Activated CD4-positive, CD25-positive, alpha-beta regulatory T cell treated with anti-CD3 and anti-CD28 coated beads, Interleukin-2, amount 50 U/mL, for 16 hours (primary cell): ENCODE results near the gene ING5.
"Not testable (repeated sequence)": the region's sequence is repeated elsewhere in the genome, so short reads cannot be mapped to it uniquely, and the experiment has no call there.

Source experiments
- DNase-seq: peaks from one replicate; pipeline ENCODE4 v3.0.0-alpha.2; 2020; ENCODE audit warnings: low read depth, low spot score

Gene ING5

GRCh38 chr2:241739177-241739576 is 37.3 kb downstream of the ING5 start:
- no peak for DNase-seq

- DNase-seq = no peak
Observed at GRCh38 chr2:241739651-241740050, 37.8 kb downstream of the ING5 start.

GRCh38 chr2:241741016-241741415 is 39.2 kb downstream of the ING5 start:
- no peak for DNase-seq

- DNase-seq = no peak
Observed at GRCh38 chr2:241742320-241742939, 40.6 kb downstream of the ING5 start.

- DNase-seq = not testable (repeated sequence)
Observed at GRCh38 chr2:241743008-241743407, 41.2 kb downstream of the ING5 start.

GRCh38 chr2:241743620-241744019 is 41.8 kb downstream of the ING5 start:
- no peak for DNase-seq

GRCh38 chr2:241744028-241744754 is 42.4 kb downstream of the ING5 start:
- DNase-seq = no peak

- DNase-seq = no peak
Observed at GRCh38 chr2:241745276-241745675, 43.4 kb downstream of the ING5 start.

GRCh38 chr2:241746084-241746483 is 44.2 kb downstream of the ING5 start:
- no peak for DNase-seq

- no peak for DNase-seq
Observed at GRCh38 chr2:241748468-241749256, 46.8 kb downstream of the ING5 start.

- no peak for DNase-seq
Observed at GRCh38 chr2:241750076-241750840, 48.4 kb downstream of the ING5 start.

- no peak for DNase-seq
Observed at GRCh38 chr2:241751152-241751551, 49.3 kb downstream of the ING5 start.

- DNase-seq = no peak
Observed at GRCh38 chr2:241751776-241752175, 49.9 kb downstream of the ING5 start.

- DNase-seq = no peak
Observed at GRCh38 chr2:241752253-241752652, 50.4 kb downstream of the ING5 start.

- DNase-seq = no peak
Observed at GRCh38 chr2:241752689-241753276, 50.9 kb downstream of the ING5 start.

GRCh38 chr2:241753493-241753892 is 51.7 kb downstream of the ING5 start:
- DNase-seq = no peak

- DNase-seq = no peak
Observed at GRCh38 chr2:241754042-241754441, 52.2 kb downstream of the ING5 start.

GRCh38 chr2:241755166-241755565 is 53.3 kb downstream of the ING5 start:
- no peak for DNase-seq

GRCh38 chr2:241755777-241756176 is 53.9 kb downstream of the ING5 start:
- no peak for DNase-seq

- no peak for DNase-seq
Observed at GRCh38 chr2:241759067-241759807, 57.4 kb downstream of the ING5 start.

- not testable (repeated sequence) for DNase-seq
Observed at GRCh38 chr2:241759893-241760292, 58.1 kb downstream of the ING5 start.
